Measurements from ENCODE around the gene UFC1.

UFC1 gene

GRCh38 chr1:161121834-161122233, 31.9 kb upstream of the UFC1 start:
- Histone ChIP-seq H3K27me3 (replicated peaks) (no peaks in the 10 kb centered on the region), H3K4me3 (ENCODE audit: low read depth, low read length) (no peak overlapping the region), H3K36me3 (replicated peaks) (peaks cover 54% of the 10 kb centered on the region), H3K27ac (no peak overlapping the region)
- TF ChIP-seq CTCF (IDR thresholded peaks at IDR 0.05; ENCODE audit: low read depth, low read length, missing control alignments) = no peak
- in situ Hi-C loops (cut with HindIII; ENCODE audit: low pct_ligation_motif_present, low sequenced_read_pairs) = no loop called here
- no peak for DNase-seq

- in situ Hi-C loops (cut with HindIII; ENCODE audit: low pct_ligation_motif_present, low sequenced_read_pairs) = no loop called here
- Histone ChIP-seq H3K4me3 (ENCODE audit: low read depth, low read length) (no peak overlapping the region), H3K27ac (no peak overlapping the region), H3K36me3 (replicated peaks) (peaks cover 58% of the 10 kb centered on the region), H3K27me3 (replicated peaks) (no peaks in the 10 kb centered on the region)
- DNase-seq = no peak
- no peak for TF ChIP-seq CTCF (IDR thresholded peaks at IDR 0.05; ENCODE audit: low read depth, low read length, missing control alignments)
Measured at GRCh38 chr1:161122967-161123366, 30.8 kb upstream of the UFC1 start.

- Histone ChIP-seq H3K27ac (no peak overlapping the region), H3K4me3 (ENCODE audit: low read depth, low read length) (no peak overlapping the region), H3K27me3 (replicated peaks) (no peaks in the 10 kb centered on the region), H3K36me3 (replicated peaks) (peaks cover 37% of the 10 kb centered on the region)
- in situ Hi-C loops (cut with HindIII; ENCODE audit: low pct_ligation_motif_present, low sequenced_read_pairs) = loop anchor here (25.0 kb wide), 1 partner anchor 90 kb away; the partner anchor contains the start of genes TSTD1 and USF1
- no peak for DNase-seq
- TF ChIP-seq CTCF (IDR thresholded peaks at IDR 0.05; ENCODE audit: low read depth, low read length, missing control alignments) = no peak
Measured at GRCh38 chr1:161127649-161128048, 26.1 kb upstream of the UFC1 start.

- no peak for TF ChIP-seq CTCF (IDR thresholded peaks at IDR 0.05; ENCODE audit: low read depth, low read length, missing control alignments)
- H3K36me3 ChIP-seq (replicated peaks) = peaks cover 27% of the 10 kb centered on the region
- DNase-seq = no peak
- no peak overlapping the region for H3K4me3 ChIP-seq (ENCODE audit: low read depth, low read length)
- in situ Hi-C loops (cut with HindIII; ENCODE audit: low pct_ligation_motif_present, low sequenced_read_pairs) = loop anchor here (25.0 kb wide), 1 partner anchor 92 kb away; the partner anchor contains the start of genes TSTD1 and USF1
- no peaks in the 10 kb centered on the region for H3K27me3 ChIP-seq (replicated peaks)
- H3K27ac ChIP-seq = no peak overlapping the region
Measured at GRCh38 chr1:161128591-161129420, 25.0 kb upstream of the UFC1 start.

- in situ Hi-C loops (cut with HindIII; ENCODE audit: low pct_ligation_motif_present, low sequenced_read_pairs) = loop anchor here (25.0 kb wide), 1 partner anchor 93 kb away; the partner anchor contains the start of genes TSTD1 and USF1
- DNase-seq = no peak
- H3K36me3 ChIP-seq (replicated peaks) = peaks cover 21% of the 10 kb centered on the region
- no peak for TF ChIP-seq CTCF (IDR thresholded peaks at IDR 0.05; ENCODE audit: low read depth, low read length, missing control alignments)
- no peak overlapping the region for H3K27ac ChIP-seq
- H3K4me3 ChIP-seq (ENCODE audit: low read depth, low read length) = no peak overlapping the region
- H3K27me3 ChIP-seq (replicated peaks) = no peaks in the 10 kb centered on the region
Measured at GRCh38 chr1:161130266-161130665, 23.5 kb upstream of the UFC1 start.

All from brain microvascular endothelial cell (primary cell).